Neuronal stem cell (in vitro differentiated cells): ENCODE results near the gene ACBD6.

Experiments
- DNase-seq: peaks from one replicate; pipeline ENCODE4 v3.0.0-alpha.2; 2013; ENCODE audit warnings: low spot score
- H2AFZ ChIP-seq: one replicate; pipeline ENCODE4 v1.6.1; 2013; ENCODE audit warnings: mild to moderate bottlenecking, low read length, inconsistent platforms
- H2AK5ac ChIP-seq: 2 replicates; pipeline ENCODE4 v1.6.1; 2013; ENCODE audit warnings: low read depth, mild to moderate bottlenecking, inconsistent platforms, low read length, moderate library complexity, mixed read lengths
- H2BK120ac ChIP-seq: 2 replicates; pipeline ENCODE4 v1.6.1; 2013; ENCODE audit warnings: low read depth, mild to moderate bottlenecking, inconsistent platforms, low read length, moderate library complexity, mixed read lengths
- H2BK12ac ChIP-seq: one replicate; pipeline ENCODE4 v1.6.1; 2013; ENCODE audit warnings: low read length, inconsistent platforms
- H2BK15ac ChIP-seq: 2 replicates; pipeline ENCODE4 v1.6.1; 2013; ENCODE audit warnings: mild to moderate bottlenecking, low read length, inconsistent platforms, mixed read lengths
- H2BK5ac ChIP-seq: one replicate; pipeline ENCODE4 v1.6.1; 2013; ENCODE audit warnings: inconsistent platforms, mild to moderate bottlenecking, low read length, moderate library complexity
- H3K14ac ChIP-seq: one replicate; pipeline ENCODE4 v1.6.1; 2013; ENCODE audit warnings: low read length, inconsistent platforms
- H3K18ac ChIP-seq: 2 replicates; pipeline ENCODE4 v1.6.1; 2013; ENCODE audit warnings: low read length, inconsistent platforms
- H3K23ac ChIP-seq: 2 replicates; pipeline ENCODE4 v1.6.1; 2013; ENCODE audit warnings: low read depth, mild to moderate bottlenecking, mixed read lengths, low read length, inconsistent platforms; ENCODE audit not compliant: poor library complexity
- H3K27ac ChIP-seq: replicated peaks from 3 replicates; pipeline ENCODE4 v1.5.1; 2013; ENCODE audit warnings: low read length, inconsistent platforms
- H3K27me3 ChIP-seq, 3 experiments: 2 replicates each; pipeline ENCODE4 v1.6.1; 2013; ENCODE audit warnings: low read length in 3 of 3, mild to moderate bottlenecking in 2 of 3, inconsistent platforms in 1 of 3, low read depth in 1 of 3, mixed read lengths in 1 of 3, moderate library complexity in 1 of 3; ENCODE audit not compliant: control insufficient read depth in 3 of 3, insufficient read depth in 3 of 3
- H3K36me3 ChIP-seq, 2 donors: replicated peaks in 1 of 2; 2 replicates each; pipeline ENCODE4 v1.6.1; 2013; ENCODE audit warnings: low read length in 2 of 2; ENCODE audit not compliant: control insufficient read depth in 2 of 2, insufficient read depth in 2 of 2
- H3K4ac ChIP-seq: 2 replicates; pipeline ENCODE4 v1.6.1; 2013; ENCODE audit warnings: inconsistent platforms, mild to moderate bottlenecking, low read length, moderate library complexity
- H3K4me1 ChIP-seq, 2 donors: 1 replicate in 1 of 2; 2 replicates in 1 of 2; pipeline ENCODE4 v1.6.1; 2013; ENCODE audit warnings: low read length in 2 of 2, low read depth in 1 of 2; ENCODE audit not compliant: control insufficient read depth in 2 of 2, insufficient read depth in 1 of 2
- H3K4me2 ChIP-seq: one replicate; pipeline ENCODE4 v1.6.1; 2013; ENCODE audit warnings: mild to moderate bottlenecking, low read length, inconsistent platforms; ENCODE audit not compliant: insufficient read depth, poor library complexity, severe bottlenecking
- H3K4me3 ChIP-seq, 2 donors: 2 replicates each; pipeline ENCODE4 v1.5.1; 2013; ENCODE audit warnings: low read length in 2 of 2, mild to moderate bottlenecking in 2 of 2, inconsistent platforms in 1 of 2, moderate library complexity in 1 of 2
- H3K79me1 ChIP-seq: one replicate; pipeline ENCODE4 v1.6.1; 2013; ENCODE audit warnings: low read depth, mild to moderate bottlenecking, inconsistent platforms, low read length, moderate library complexity
- H3K9ac ChIP-seq: one replicate; pipeline ENCODE4 v1.6.1; 2013; ENCODE audit warnings: mild to moderate bottlenecking, low read depth, low read length, inconsistent platforms; ENCODE audit not compliant: poor library complexity
- H3K9me3 ChIP-seq, 2 donors: replicated peaks in 1 of 2; 2 replicates each; pipeline versions ENCODE3 to v1.6.1; 2013; ENCODE audit warnings: low read length in 2 of 2, mild to moderate bottlenecking in 2 of 2, inconsistent platforms in 1 of 2, low read depth in 1 of 2, mixed read lengths in 1 of 2, moderate library complexity in 1 of 2; ENCODE audit not compliant: control insufficient read depth in 2 of 2, insufficient read depth in 1 of 2
- H4K8ac ChIP-seq: one replicate; pipeline ENCODE4 v1.6.1; 2013; ENCODE audit warnings: low read depth, mild to moderate bottlenecking, inconsistent platforms, low read length, moderate library complexity
- H4K91ac ChIP-seq: one replicate; pipeline ENCODE4 v1.6.1; 2013; ENCODE audit warnings: low read length, low read depth, mild to moderate bottlenecking, inconsistent platforms; ENCODE audit not compliant: poor library complexity
- WGBS, 2 donors: extraction: QIAGEN DNeasy Blood & Tissue Kit; methylation state at CpG; one replicate each; pipeline ENCODE4 v1.1.7; 2013; ENCODE audit warnings: missing lambda C conversion rate in 2 of 2, mixed read lengths in 1 of 2; ENCODE audit not compliant: insufficient read length in 2 of 2, insufficient replicate concordance in 1 of 2; ENCODE audit errors: extremely low coverage in 2 of 2; 5-methylcytosine and 5-hydroxymethylcytosine counted together

The ACBD6 gene

GRCh38 chr1:180504186-180504585 is 1.8 kb upstream of the ACBD6 start:
- H3K14ac ChIP-seq: no peak overlapping the region
- no peak overlapping the region for H3K27ac ChIP-seq
- no peak overlapping the region for H3K4me3 ChIP-seq
- no peak overlapping the region for H4K91ac ChIP-seq
- H3K23ac ChIP-seq: no peak overlapping the region
- no peak overlapping the region for H2AFZ ChIP-seq
- H3K4ac ChIP-seq: no peak overlapping the region
- H3K18ac ChIP-seq: no peak overlapping the region
- no peak overlapping the region for H2BK120ac ChIP-seq
- peaks cover 0 to 2% of the 10 kb centered on the region in 2 donors for H3K9me3 ChIP-seq
- DNase-seq: no peak
- peaks cover 0 to 8% of the 10 kb centered on the region in 2 donors for H3K4me1 ChIP-seq
- H2AK5ac ChIP-seq: no peak overlapping the region
- no peak overlapping the region for H2BK12ac ChIP-seq
- no peak overlapping the region for H3K4me2 ChIP-seq
- H4K8ac ChIP-seq: no peak overlapping the region
- H3K79me1 ChIP-seq: peaks cover 2% of the 10 kb centered on the region
- no peak overlapping the region for H2BK15ac ChIP-seq
- no CpG with 5 or more reads among the region's 3 CpGs for WGBS, 2 donors
- H3K36me3 ChIP-seq: peaks cover 0 to 17% of the 10 kb centered on the region in 2 donors
- no peaks in the 10 kb centered on the region for H3K27me3 ChIP-seq
- H3K9ac ChIP-seq: no peak overlapping the region
- no peak overlapping the region for H2BK5ac ChIP-seq

DNA sequence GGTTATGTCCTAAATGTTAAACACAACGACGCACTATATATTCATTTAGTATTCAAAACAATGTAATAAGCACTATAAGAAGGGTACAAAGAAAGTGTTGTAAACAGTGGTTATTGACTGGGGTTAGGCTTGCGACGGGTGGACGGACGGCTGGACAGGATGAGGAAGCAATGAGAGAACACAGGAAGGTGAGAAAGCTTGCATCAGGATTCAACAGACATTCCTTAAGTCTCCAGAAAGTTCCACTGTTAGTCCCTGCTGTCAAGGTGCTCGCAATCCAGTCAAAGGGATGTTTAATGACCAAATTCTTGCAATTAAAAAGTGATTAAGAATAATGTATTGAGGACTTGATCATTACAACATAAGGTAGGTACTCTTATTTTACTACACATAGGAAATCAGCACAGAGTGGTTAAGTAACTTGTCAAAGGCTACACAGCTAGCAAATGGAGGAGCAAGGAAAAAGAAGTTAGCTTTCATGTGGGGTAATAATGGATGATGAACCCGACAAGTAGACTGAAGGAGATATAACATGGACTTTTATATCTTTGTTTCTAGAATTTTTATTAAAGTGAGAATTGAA is 994 bp upstream of the ACBD6 start:
- H2BK15ac ChIP-seq: no peak overlapping the region
- no peak for DNase-seq
- no peak overlapping the region for H3K9ac ChIP-seq
- H3K4ac ChIP-seq: no peak overlapping the region
- no peak overlapping the region for H2BK12ac ChIP-seq
- no CpG with 5 or more reads among the region's 8 CpGs for WGBS, 2 donors
- no peaks in the 10 kb centered on the region for H3K27me3 ChIP-seq
- H2BK5ac ChIP-seq: peak overlapping the region; percentile 79
- no peak overlapping the region for H3K14ac ChIP-seq
- H2AFZ ChIP-seq: peak overlapping the region; percentile 96
- no peak overlapping the region for H3K27ac ChIP-seq
- H3K4me1 ChIP-seq: peaks cover 0 to 8% of the 10 kb centered on the region in 2 donors
- H3K9me3 ChIP-seq: peaks cover 0 to 2% of the 10 kb centered on the region in 2 donors
- no peak overlapping the region for H3K23ac ChIP-seq
- H4K8ac ChIP-seq: no peak overlapping the region
- no peak overlapping the region for H4K91ac ChIP-seq
- peaks cover under 1% of the 10 kb centered on the region for H3K79me1 ChIP-seq
- peak overlapping the region; percentile 74 for H3K4me2 ChIP-seq
- no peak overlapping the region for H3K18ac ChIP-seq
- peak overlapping the region in 1 of 2 donors; percentile 72 for H3K4me3 ChIP-seq
- peaks cover 0 to 26% of the 10 kb centered on the region in 2 donors for H3K36me3 ChIP-seq
- no peak overlapping the region for H2BK120ac ChIP-seq
- no peak overlapping the region for H2AK5ac ChIP-seq

- no peak overlapping the region for H3K4ac ChIP-seq
- H3K4me3 ChIP-seq: peak overlapping the region; percentile 72 to 87
- DNase-seq: no peak
- peak overlapping the region; percentile 19 for H4K91ac ChIP-seq
- peak overlapping the region; percentile 79 for H2BK5ac ChIP-seq
- H2BK12ac ChIP-seq: no peak overlapping the region
- no peaks in the 10 kb centered on the region for H3K27me3 ChIP-seq
- peak overlapping the region; percentile 3 for H3K14ac ChIP-seq
- H3K4me1 ChIP-seq: peaks cover 0 to 8% of the 10 kb centered on the region in 2 donors
- H2BK120ac ChIP-seq: peak overlapping the region; percentile 25
- H3K9me3 ChIP-seq: no peaks in the 10 kb centered on the region
- peak overlapping the region; percentile 90 for H3K27ac ChIP-seq
- no CpG with 5 or more reads among the region's 18 CpGs for WGBS, 2 donors
- peak overlapping the region; percentile 96 for H2AFZ ChIP-seq
- peak overlapping the region; percentile 97 for H3K18ac ChIP-seq
- peak overlapping the region; percentile 93 for H3K9ac ChIP-seq
- H3K79me1 ChIP-seq: no peaks in the 10 kb centered on the region
- peak overlapping the region; percentile 74 for H3K4me2 ChIP-seq
- peaks cover 0 to 40% of the 10 kb centered on the region in 2 donors for H3K36me3 ChIP-seq
- H2AK5ac ChIP-seq: no peak overlapping the region
- H4K8ac ChIP-seq: no peak overlapping the region
- peak overlapping the region; percentile 100 for H3K23ac ChIP-seq
- H2BK15ac ChIP-seq: peak overlapping the region; percentile 97
These were observed 464 bp downstream of the ACBD6 start for GRCh38 chr1:180501865-180502360.

- no peak overlapping the region for H3K4me2 ChIP-seq
- H2AFZ ChIP-seq: no peak overlapping the region
- no peak overlapping the region for H3K18ac ChIP-seq
- H3K14ac ChIP-seq: no peak overlapping the region
- H3K27ac ChIP-seq: no peak overlapping the region
- no peak overlapping the region for H3K4me3 ChIP-seq
- H2BK5ac ChIP-seq: no peak overlapping the region
- no peaks in the 10 kb centered on the region for H3K79me1 ChIP-seq
- no peaks in the 10 kb centered on the region for H3K27me3 ChIP-seq
- no peak overlapping the region for H2BK12ac ChIP-seq
- no peak overlapping the region for H3K9ac ChIP-seq
- H3K36me3 ChIP-seq: peaks cover 0 to 52% of the 10 kb centered on the region in 2 donors
- no peak overlapping the region for H4K8ac ChIP-seq
- H3K9me3 ChIP-seq: no peaks in the 10 kb centered on the region
- peaks cover 0 to 8% of the 10 kb centered on the region in 2 donors for H3K4me1 ChIP-seq
- no peak overlapping the region for H2BK15ac ChIP-seq
- no peak overlapping the region for H2BK120ac ChIP-seq
- no peak overlapping the region for H4K91ac ChIP-seq
- WGBS, 2 donors: no CpG with 5 or more reads among the region's 2 CpGs
- no peak overlapping the region for H3K23ac ChIP-seq
- DNase-seq: no peak
- H2AK5ac ChIP-seq: no peak overlapping the region
- H3K4ac ChIP-seq: no peak overlapping the region
These were observed 1.7 kb downstream of the ACBD6 start for GRCh38 chr1:180500689-180501088.
